GM12864 (cell line): ENCODE results near the gene EXOC3L4.
A peak's percentile ranks its signal among the peaks of the same experiment; 100 is the strongest.

ENCODE experiments used
- DNase-seq: peaks from one replicate; pipeline ENCODE4 v3.0.0-alpha.2; 2011; ENCODE audit warnings: low read depth
- H3K4me3 ChIP-seq: 2 replicates; pipeline ENCODE4 v1.5.1; 2011; ENCODE audit warnings: mild to moderate bottlenecking, low read depth, low read length, control low read depth
- CTCF ChIP-seq: IDR thresholded peaks from 2 replicates; pipeline ENCODE4 v1.5.1; 2011; ENCODE audit warnings: low read depth, mild to moderate bottlenecking, moderate library complexity, low read length, control low read depth, inconsistent platforms; ENCODE audit errors: missing control alignments

Gene EXOC3L4

GRCh38 chr14:103099733-103100280, 5.3 kb downstream of the EXOC3L4 start:
- TF ChIP-seq CTCF: no peak
- DNase-seq: no peak
- H3K4me3 ChIP-seq: no peak overlapping the region

- H3K4me3 ChIP-seq: no peak overlapping the region
Observed at GRCh38 chr14:103100281-103101121, 6.0 kb downstream of the EXOC3L4 start.

GRCh38 chr14:103101257-103101962, 6.9 kb downstream of the EXOC3L4 start:
- no peak for TF ChIP-seq CTCF
- H3K4me3 ChIP-seq: no peak overlapping the region
- DNase-seq: no peak

More at GRCh38 chr14:103100281-103101121, 6.0 kb downstream of the EXOC3L4 start:
- DNase-seq: peak; percentile 43
- no peak for TF ChIP-seq CTCF

- H3K4me3 ChIP-seq: no peak overlapping the region
Observed at GRCh38 chr14:103101963-103102688, 7.6 kb downstream of the EXOC3L4 start.

GRCh38 chr14:103102689-103103260, 8.2 kb downstream of the EXOC3L4 start:
- no peak for TF ChIP-seq CTCF
- no peak overlapping the region for H3K4me3 ChIP-seq
- no peak for DNase-seq

More at GRCh38 chr14:103101963-103102688, 7.6 kb downstream of the EXOC3L4 start:
- no peak for TF ChIP-seq CTCF
- no peak for DNase-seq
